HG03457 (cell line): ENCODE measurements around the gene PYGL.

Source experiments
- ATAC-seq: cut with Tn5 transposase; IDR thresholded peaks from one replicate; pipeline ENCODE4 v1.9.1; 2021; ENCODE audit warnings: moderate number of reproducible peaks; ENCODE audit not compliant: unreplicated experiment

The PYGL gene

DNA sequence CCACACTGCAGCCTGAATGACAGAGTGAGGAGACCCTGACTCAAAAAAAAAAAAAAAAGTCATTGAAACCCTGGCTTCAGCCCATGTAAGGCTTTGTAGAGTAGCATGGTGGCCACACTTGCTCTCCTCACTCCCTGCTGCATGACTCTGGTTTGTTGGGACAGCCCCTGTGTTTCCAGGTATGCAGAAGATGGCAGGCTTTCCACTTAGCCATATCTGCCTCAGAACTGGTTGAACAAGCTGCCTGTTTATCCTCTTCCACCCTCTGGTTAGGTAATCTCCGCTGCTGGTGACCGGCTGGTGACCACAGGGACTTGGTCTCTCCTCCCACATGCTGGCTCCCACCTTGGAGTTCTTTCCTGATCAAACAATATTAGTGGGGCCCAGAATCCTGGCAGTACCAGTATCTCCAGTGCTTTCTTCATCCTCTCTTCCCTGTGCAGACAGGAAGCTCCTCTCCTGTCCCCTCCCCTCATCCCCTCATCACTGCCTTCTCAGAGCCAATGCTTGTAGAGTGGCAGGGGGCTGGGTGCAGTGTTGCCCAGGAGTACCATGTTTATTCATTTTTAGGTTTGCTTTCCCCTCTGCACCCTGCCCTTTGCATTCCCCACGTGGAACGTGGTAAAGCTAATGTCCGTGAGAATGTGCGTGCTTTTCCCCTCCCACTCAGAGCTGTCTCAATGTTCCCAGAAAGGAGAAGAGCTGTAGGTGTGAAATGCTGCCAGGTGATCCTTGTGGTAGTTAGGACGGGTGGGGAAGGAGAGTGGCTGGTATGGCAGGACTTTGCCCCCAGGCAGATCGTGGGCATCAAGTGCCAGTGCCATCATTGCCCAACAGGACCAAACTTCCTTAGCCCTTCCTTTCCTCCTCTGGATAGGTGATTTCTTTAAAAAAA, 61.1 kb downstream of the PYGL start:
- ATAC-seq: no peak

GRCh38 chr14:50875359-50876070, 68.8 kb downstream of the PYGL start:
- peak; percentile 83 for ATAC-seq

DNA sequence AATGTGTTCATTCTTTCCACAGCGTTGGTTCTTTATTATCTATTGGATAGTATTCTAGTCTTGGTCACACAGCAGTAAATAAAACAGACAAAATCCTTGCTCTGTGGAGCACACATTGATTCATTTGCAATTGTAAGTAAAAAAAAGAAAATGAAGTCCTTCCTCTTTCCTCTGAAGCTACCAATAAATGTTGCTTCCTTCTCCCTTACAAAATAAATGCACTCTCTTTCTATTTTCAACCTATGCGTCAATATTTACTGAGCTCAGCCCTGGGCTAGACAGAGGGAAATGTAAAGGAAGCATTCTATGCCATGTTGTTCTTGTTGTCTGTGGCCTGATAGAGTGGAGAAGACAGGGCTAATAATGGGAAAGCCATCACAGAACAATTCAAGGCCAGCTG, 69.5 kb downstream of the PYGL start:
- ATAC-seq: no peak

GRCh38 chr14:50871914-50872732, 72.2 kb downstream of the PYGL start, which contains the start of gene ABHD12B:
Gene ABHD12B, plus strand, starts transcription at chr14:50872053. Its CDS starts 122 bp downstream, at chr14:50872175.
- ATAC-seq: no peak

DNA sequence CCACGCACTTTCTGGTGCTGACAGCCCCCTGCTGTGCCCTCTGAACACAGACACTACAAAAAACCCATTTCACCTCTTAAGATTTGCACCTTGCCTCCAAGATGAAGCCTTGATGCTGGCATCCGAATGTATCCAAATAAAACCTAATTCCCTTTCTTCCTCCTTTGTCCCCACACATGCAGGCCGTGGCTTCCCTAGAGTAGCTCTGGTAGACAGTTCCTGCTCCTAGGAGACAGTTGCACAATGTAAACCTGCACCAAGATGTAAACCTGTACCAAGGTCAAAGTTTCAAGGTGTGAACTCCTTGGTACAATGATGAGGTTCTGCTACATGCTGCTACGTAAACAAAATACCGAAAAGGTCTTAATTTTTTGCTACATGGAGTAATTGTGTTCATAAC, 73.1 kb downstream of the PYGL start:
- ATAC-seq: no peak

DNA sequence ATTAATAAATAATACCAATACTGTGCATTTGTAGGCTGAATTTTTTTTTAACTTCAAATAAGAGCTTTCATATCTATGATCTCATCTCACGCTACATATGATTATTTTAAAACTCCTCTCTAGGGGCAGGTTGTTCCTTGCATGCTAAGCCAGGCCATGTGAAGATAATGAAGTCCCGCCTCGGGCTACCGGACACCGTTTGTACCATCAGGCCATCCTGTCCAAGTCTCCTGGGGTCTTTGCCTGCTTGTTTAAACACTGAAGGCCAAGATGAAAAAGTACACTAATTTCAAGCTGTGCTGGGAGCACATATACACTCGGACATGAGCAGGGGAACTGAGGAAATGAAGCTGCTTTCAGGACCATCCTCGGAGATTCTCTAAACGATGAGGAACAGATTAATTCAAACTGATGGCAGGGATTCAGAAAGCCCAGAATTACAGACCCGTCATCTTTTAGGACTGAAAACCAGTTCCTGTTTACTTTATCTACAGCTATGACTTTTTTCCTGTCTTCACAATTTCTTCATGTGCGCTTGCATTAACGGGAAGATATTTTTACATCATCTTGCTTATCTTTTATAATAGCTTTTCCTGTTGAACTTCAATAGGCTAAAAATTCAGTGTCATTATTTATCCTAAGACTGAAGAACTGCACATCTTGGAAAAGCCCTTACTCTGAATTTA, 78.7 kb downstream of the PYGL start:
- ATAC-seq: no peak

DNA sequence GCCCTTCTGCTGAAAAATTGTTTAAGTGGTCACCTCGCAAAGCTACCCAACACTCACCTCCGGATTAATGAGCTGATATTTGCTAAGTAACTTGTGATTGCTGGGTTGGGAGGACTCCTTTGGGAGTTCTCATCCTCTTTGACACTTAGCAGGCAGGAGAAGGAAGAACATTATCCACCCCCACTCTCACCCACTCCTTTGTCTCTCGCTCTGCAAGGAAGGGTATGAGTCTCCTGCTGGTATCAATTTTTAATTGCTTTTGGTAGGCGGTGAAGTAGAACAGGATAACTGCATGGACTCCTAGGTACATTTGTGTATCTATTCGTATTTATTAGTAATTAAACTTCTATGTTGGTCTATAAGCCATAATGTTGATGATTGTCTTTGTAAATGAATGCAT, 79.3 kb downstream of the PYGL start:
- ATAC-seq: no peak

- ATAC-seq: no peak
Observed at GRCh38 chr14:50864237-50864636, 80.0 kb downstream of the PYGL start.

DNA sequence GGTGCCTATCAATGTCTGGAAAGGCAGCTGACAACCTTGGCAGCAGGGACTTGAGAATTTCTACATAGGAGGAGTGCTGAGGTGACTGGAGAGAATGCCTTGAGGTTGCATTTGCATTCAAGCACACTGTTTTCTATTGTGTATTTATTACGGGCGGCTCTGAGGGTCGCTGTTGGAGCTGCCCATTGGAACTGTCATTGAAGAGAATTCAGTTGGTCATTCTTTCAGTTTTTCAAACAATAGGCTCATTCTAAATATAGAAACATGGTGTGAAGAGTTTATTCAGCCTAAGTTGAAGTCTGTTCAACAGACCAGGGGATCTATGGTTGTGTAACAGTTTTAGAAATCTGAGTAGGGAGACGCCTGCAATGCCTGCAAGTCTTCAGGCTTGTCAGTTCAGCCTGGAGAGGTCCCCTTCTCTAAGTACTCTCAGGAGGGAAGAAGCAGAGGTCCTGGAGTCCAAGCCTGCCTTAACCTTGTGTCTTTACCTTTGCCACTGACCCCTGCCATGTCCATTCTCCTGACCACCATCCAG, 82.2 kb downstream of the PYGL start:
- no peak for ATAC-seq

GRCh38 chr14:50860478-50861086, 83.7 kb downstream of the PYGL start:
- ATAC-seq: no peak

GRCh38 chr14:50859296-50859624, 85.0 kb downstream of the PYGL start:
- ATAC-seq: no peak

GRCh38 chr14:50856660-50857059, 87.6 kb downstream of the PYGL start:
- ATAC-seq: no peak

- ATAC-seq: no peak
Observed at GRCh38 chr14:50855558-50855957, 88.7 kb downstream of the PYGL start.
